ENCODE data around the gene PRKCQ.

GRCh38 chr10:6590100-6590499 is 10.0 kb upstream of the PRKCQ start:
- TF ChIP-seq CTCF (IDR thresholded peaks at IDR 0.05; ENCODE audit: control extremely low read depth in 1 of 3, insufficient read depth in 1 of 3, low read depth in 1 of 3, low read length in 3 of 3): no peak
- no peak for TF ChIP-seq KDM4A (IDR thresholded peaks at IDR 0.05; ENCODE audit: low read depth, low read length, severe bottlenecking)
- no peak for TF ChIP-seq POLR2A (IDR thresholded peaks at IDR 0.05; ENCODE audit: control extremely low read depth in 1 of 2, low read depth in 2 of 2, low read length in 2 of 2)
- TF ChIP-seq CEBPB (IDR thresholded peaks at IDR 0.05; ENCODE audit: low read depth, low read length): no peak
- no peak for TF ChIP-seq JUN (IDR thresholded peaks at IDR 0.05; ENCODE audit: low read depth, low read length)
- TF ChIP-seq HDAC6 (IDR thresholded peaks at IDR 0.05; ENCODE audit: low read depth, low read length): no peak
- no peak for TF ChIP-seq POLR2AphosphoS5 (IDR thresholded peaks at IDR 0.05; ENCODE audit: low read depth, low read length)
- TF ChIP-seq BCL11A (IDR thresholded peaks at IDR 0.05; ENCODE audit: low read depth in 2 of 2, low read length in 2 of 2): no peak
- no peak for TF ChIP-seq EP300 (IDR thresholded peaks at IDR 0.05; ENCODE audit: borderline replicate concordance in 1 of 2, low read depth in 2 of 2, low read length in 2 of 2)
- no peak for TF ChIP-seq EZH2 (IDR thresholded peaks at IDR 0.05; ENCODE audit: low read depth, low read length, severe bottlenecking)
- no peak for TF ChIP-seq RBBP5 (IDR thresholded peaks at IDR 0.05; ENCODE audit: borderline replicate concordance, low read depth, low read length)
- no peak for TF ChIP-seq MAX (IDR thresholded peaks at IDR 0.05)
- TF ChIP-seq SP2 (IDR thresholded peaks at IDR 0.05; ENCODE audit: low read length): no peak
- TF ChIP-seq E2F6 (IDR thresholded peaks at IDR 0.05): no peak
